Panc1 (cell line): ENCODE results near the gene SERP2.

Experiments used
- POLR2AphosphoS5 ChIP-seq: IDR thresholded peaks from 2 replicates; pipeline ENCODE4 v1.6.1; 2012; ENCODE audit warnings: mild to moderate bottlenecking, low read depth, low read length, moderate library complexity
- SIN3A ChIP-seq: IDR thresholded peaks from 2 replicates; pipeline ENCODE4 v1.6.1; 2012; ENCODE audit warnings: low read depth, mild to moderate bottlenecking, low read length, moderate library complexity, borderline replicate concordance; ENCODE audit not compliant: insufficient read depth
- TF ChIP-seq, protein P1 (sequence below): fragments of 450-650 bp; IDR thresholded peaks from 2 replicates; pipeline ENCODE4 v1.5.1; 2017; ENCODE audit warnings: mild to moderate bottlenecking

DNA sequence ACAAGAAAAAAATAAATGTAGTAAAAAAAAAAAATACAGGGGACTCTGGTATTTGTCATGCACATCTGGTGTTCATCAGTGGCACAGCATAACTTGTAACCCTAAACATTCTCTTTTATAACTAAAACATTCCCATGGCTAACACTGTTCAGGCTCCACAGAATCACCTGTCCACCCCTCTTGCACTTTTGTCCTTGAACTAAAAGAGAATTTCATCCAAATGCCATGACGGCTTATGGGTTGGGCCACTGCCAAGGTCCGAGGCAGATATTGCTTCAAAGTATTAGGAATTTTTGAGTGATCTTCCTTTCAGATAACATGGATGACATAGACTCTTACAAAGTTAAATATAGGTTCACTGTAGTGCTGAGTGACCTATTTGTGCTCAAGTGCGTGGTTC, 25.7 kb upstream of the SERP2 start:
- TF ChIP-seq POLR2AphosphoS5 (no peak), SIN3A (no peak)
- TF ChIP-seq, protein P1, sequence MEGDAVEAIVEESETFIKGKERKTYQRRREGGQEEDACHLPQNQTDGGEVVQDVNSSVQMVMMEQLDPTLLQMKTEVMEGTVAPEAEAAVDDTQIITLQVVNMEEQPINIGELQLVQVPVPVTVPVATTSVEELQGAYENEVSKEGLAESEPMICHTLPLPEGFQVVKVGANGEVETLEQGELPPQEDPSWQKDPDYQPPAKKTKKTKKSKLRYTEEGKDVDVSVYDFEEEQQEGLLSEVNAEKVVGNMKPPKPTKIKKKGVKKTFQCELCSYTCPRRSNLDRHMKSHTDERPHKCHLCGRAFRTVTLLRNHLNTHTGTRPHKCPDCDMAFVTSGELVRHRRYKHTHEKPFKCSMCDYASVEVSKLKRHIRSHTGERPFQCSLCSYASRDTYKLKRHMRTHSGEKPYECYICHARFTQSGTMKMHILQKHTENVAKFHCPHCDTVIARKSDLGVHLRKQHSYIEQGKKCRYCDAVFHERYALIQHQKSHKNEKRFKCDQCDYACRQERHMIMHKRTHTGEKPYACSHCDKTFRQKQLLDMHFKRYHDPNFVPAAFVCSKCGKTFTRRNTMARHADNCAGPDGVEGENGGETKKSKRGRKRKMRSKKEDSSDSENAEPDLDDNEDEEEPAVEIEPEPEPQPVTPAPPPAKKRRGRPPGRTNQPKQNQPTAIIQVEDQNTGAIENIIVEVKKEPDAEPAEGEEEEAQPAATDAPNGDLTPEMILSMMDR: no peak
